ENCODE measurements around the gene DNAJB11. TPM values are rescaled to one million over a fixed set of nuclear protein-coding genes. Genes with fewer than 3 reads are reported as not detected.
A peak's percentile ranks its signal among the peaks of the same experiment; 100 is the strongest.

Gene DNAJB11
- total RNA-seq, 1 donor from 2014 or later: 34.6 TPM

DNA sequence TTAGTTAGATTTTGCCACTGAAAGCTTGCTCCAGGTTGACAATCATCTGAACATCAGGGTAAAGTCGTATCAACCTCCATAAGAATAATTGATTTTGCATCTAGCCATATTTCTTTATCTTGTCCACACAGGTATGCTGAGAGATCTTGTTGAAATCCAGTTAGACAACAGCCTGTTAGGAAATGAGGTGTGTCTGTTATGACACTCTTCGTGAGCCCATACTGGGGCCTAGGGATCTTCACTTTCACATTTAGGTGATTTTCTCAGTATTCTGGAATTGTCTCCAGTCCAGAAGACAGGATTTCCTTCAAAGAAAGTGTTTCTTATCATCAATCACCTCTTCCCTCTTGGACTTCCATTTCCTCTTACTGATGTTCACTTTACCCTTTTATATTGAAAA lies 18.1 kb downstream of the DNAJB11 start:
- no peak overlapping the region for H3K4me3 ChIP-seq
- H3K4me1 ChIP-seq: no peaks in the 10 kb centered on the region
- intact Hi-C loops (cut with DNase I): no loop called here
- no peak for DNase-seq (ENCODE audit: extremely low spot score in 2 of 2)
- H3K36me3 ChIP-seq: peaks cover 0 to 26% of the 10 kb centered on the region in 2 donors
- H3K27ac ChIP-seq: no peak overlapping the region
- TF ChIP-seq CTCF (IDR thresholded peaks at IDR 0.05): no peak
- peak in 1 of 2 donors; percentile 16 for TF ChIP-seq POLR2AphosphoS5 (IDR thresholded peaks at IDR 0.05; ENCODE audit: insufficient read depth in 1 of 2, low read depth in 1 of 2)
- H3K9me3 ChIP-seq: no peaks in the 10 kb centered on the region
- H3K27me3 ChIP-seq: no peaks in the 10 kb centered on the region

GRCh38 chr3:186589121-186589520 lies 18.6 kb downstream of the DNAJB11 start:
- no peak for DNase-seq (ENCODE audit: extremely low spot score in 2 of 2)
- no peaks in the 10 kb centered on the region for H3K9me3 ChIP-seq
- intact Hi-C loops (cut with DNase I): no loop called here
- no peak overlapping the region for H3K4me3 ChIP-seq
- no peaks in the 10 kb centered on the region for H3K4me1 ChIP-seq
- TF ChIP-seq POLR2AphosphoS5 (IDR thresholded peaks at IDR 0.05; ENCODE audit: insufficient read depth in 1 of 2, low read depth in 1 of 2): no peak
- no peak for TF ChIP-seq POLR2A (IDR thresholded peaks at IDR 0.05)
- TF ChIP-seq CTCF (IDR thresholded peaks at IDR 0.05): no peak
- H3K27ac ChIP-seq: no peak overlapping the region
- H3K27me3 ChIP-seq: no peaks in the 10 kb centered on the region
- H3K36me3 ChIP-seq: peaks cover 0 to 21% of the 10 kb centered on the region in 2 donors

- H3K9me3 ChIP-seq: no peaks in the 10 kb centered on the region
- DNase-seq (ENCODE audit: extremely low spot score in 2 of 2): no peak
- no peaks in the 10 kb centered on the region for H3K27me3 ChIP-seq
- intact Hi-C loops (cut with DNase I): no loop called here
- H3K36me3 ChIP-seq: peaks cover 0 to 13% of the 10 kb centered on the region in 2 donors
- H3K27ac ChIP-seq: no peak overlapping the region
- H3K4me1 ChIP-seq: no peaks in the 10 kb centered on the region
- no peak overlapping the region for H3K4me3 ChIP-seq
- no peak for TF ChIP-seq POLR2AphosphoS5 (IDR thresholded peaks at IDR 0.05; ENCODE audit: insufficient read depth in 1 of 2, low read depth in 1 of 2)
These were observed 19.5 kb downstream of the DNAJB11 start for GRCh38 chr3:186589856-186590579.

GRCh38 chr3:186590580-186591295 lies 20.2 kb downstream of the DNAJB11 start:
- no peak overlapping the region for H3K4me3 ChIP-seq
- H3K36me3 ChIP-seq: peaks cover 0 to 5% of the 10 kb centered on the region in 2 donors
- H3K27ac ChIP-seq: no peak overlapping the region
- TF ChIP-seq CTCF (IDR thresholded peaks at IDR 0.05) (no peak), POLR2A (IDR thresholded peaks at IDR 0.05) (no peak), POLR2AphosphoS5 (IDR thresholded peaks at IDR 0.05; ENCODE audit: insufficient read depth in 1 of 2, low read depth in 1 of 2) (no peak)
- H3K4me1 ChIP-seq: no peaks in the 10 kb centered on the region
- H3K9me3 ChIP-seq: no peaks in the 10 kb centered on the region
- DNase-seq (ENCODE audit: extremely low spot score in 2 of 2): no peak
- no peaks in the 10 kb centered on the region for H3K27me3 ChIP-seq
- intact Hi-C loops (cut with DNase I): no loop called here

GRCh38 chr3:186592682-186593081 lies 22.2 kb downstream of the DNAJB11 start:
- Histone ChIP-seq H3K36me3 (no peaks in the 10 kb centered on the region), H3K4me1 (no peaks in the 10 kb centered on the region), H3K9me3 (no peaks in the 10 kb centered on the region), H3K27me3 (no peaks in the 10 kb centered on the region), H3K27ac (no peak overlapping the region), H3K4me3 (no peak overlapping the region)
- TF ChIP-seq POLR2AphosphoS5 (IDR thresholded peaks at IDR 0.05; ENCODE audit: insufficient read depth in 1 of 2, low read depth in 1 of 2): no peak
- TF ChIP-seq POLR2A (IDR thresholded peaks at IDR 0.05): no peak
- no peak for TF ChIP-seq CTCF (IDR thresholded peaks at IDR 0.05)
- intact Hi-C loops (cut with DNase I): no loop called here
- no peak for DNase-seq (ENCODE audit: extremely low spot score in 2 of 2)

All from vagina (tissue), 2 donors.